ENCODE results near the gene ST8SIA2. TPM values are rescaled to one million over a fixed set of nuclear protein-coding genes. Genes with fewer than 3 reads are reported as not detected.

The ST8SIA2 gene, protein sequence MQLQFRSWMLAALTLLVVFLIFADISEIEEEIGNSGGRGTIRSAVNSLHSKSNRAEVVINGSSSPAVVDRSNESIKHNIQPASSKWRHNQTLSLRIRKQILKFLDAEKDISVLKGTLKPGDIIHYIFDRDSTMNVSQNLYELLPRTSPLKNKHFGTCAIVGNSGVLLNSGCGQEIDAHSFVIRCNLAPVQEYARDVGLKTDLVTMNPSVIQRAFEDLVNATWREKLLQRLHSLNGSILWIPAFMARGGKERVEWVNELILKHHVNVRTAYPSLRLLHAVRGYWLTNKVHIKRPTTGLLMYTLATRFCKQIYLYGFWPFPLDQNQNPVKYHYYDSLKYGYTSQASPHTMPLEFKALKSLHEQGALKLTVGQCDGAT
- 10.8 to 12.1 TPM (median 11.6 TPM) in 3 replicates for total RNA-seq

DNA sequence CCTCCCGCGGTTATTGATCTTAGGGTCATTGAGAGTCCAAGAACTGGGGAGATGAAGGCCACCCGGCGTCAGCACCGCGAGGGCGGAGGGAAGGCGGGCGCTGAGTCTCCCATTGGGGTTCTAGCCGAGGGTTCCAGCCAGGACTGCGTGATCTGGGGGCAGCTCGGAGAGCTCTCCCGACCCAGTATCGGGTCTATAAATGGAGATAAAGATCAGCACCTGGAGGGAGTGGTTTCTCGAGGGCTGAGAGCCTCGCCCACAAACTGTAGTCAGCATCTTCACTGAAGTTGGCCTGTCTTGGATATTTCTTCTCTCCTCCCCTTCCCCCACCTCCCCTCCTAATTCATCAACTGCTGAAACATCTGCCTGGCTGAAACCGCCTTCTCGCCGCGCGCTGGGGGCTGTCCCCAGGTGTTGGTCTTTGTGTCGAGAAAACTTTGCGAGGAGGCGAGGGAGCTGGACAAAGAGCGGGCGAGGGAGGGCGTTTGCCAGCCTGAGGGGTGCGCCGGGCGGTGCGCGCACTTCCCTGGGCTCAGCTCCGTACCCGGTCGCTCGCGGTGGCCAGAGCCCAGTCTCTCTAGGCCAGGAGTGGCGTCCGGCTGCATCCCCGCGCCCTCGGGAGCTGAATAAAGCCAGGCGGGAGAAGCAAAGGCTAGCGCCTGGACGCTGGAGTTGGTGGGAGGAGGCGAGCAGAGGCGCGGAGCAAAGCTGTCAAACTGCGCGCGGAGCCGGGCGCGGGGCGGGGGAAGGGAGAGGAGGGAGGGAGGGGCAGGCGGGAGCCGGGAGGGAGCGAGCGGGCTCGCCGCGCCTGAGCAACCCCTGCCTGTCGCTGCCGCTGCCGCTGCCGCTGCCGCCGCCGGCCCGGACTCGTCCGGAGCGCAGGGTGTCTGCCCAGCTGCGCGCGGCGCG, at the start of gene ST8SIA2:
TSS of gene ST8SIA2 (plus strand) at position 811 of the 909 bp plus-strand sequence. CDS start 184 bp downstream, outside the sequence.
- Mint-ChIP-seq H3K36me3 (peaks cover 3% of the 10 kb centered on the region), H3K4me1 (peaks cover 17% of the 10 kb centered on the region), H3K27me3 (ENCODE audit: low read depth) (peaks cover 95% of the 10 kb centered on the region), H3K9me3 (peaks cover 5% of the 10 kb centered on the region), H3K27ac (no peak within 1 kb of the TSS), H3K4me3 (peak within 1 kb of the TSS; percentile 93)
- peak; percentile 52 to 70 for DNase-seq (ENCODE audit: low spot score in 2 of 2, unreplicated experiment in 2 of 2)
- TF ChIP-seq, protein P1, sequence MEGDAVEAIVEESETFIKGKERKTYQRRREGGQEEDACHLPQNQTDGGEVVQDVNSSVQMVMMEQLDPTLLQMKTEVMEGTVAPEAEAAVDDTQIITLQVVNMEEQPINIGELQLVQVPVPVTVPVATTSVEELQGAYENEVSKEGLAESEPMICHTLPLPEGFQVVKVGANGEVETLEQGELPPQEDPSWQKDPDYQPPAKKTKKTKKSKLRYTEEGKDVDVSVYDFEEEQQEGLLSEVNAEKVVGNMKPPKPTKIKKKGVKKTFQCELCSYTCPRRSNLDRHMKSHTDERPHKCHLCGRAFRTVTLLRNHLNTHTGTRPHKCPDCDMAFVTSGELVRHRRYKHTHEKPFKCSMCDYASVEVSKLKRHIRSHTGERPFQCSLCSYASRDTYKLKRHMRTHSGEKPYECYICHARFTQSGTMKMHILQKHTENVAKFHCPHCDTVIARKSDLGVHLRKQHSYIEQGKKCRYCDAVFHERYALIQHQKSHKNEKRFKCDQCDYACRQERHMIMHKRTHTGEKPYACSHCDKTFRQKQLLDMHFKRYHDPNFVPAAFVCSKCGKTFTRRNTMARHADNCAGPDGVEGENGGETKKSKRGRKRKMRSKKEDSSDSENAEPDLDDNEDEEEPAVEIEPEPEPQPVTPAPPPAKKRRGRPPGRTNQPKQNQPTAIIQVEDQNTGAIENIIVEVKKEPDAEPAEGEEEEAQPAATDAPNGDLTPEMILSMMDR (IDR thresholded peaks at IDR 0.05; ENCODE audit: unreplicated experiment) = no peak

DNA sequence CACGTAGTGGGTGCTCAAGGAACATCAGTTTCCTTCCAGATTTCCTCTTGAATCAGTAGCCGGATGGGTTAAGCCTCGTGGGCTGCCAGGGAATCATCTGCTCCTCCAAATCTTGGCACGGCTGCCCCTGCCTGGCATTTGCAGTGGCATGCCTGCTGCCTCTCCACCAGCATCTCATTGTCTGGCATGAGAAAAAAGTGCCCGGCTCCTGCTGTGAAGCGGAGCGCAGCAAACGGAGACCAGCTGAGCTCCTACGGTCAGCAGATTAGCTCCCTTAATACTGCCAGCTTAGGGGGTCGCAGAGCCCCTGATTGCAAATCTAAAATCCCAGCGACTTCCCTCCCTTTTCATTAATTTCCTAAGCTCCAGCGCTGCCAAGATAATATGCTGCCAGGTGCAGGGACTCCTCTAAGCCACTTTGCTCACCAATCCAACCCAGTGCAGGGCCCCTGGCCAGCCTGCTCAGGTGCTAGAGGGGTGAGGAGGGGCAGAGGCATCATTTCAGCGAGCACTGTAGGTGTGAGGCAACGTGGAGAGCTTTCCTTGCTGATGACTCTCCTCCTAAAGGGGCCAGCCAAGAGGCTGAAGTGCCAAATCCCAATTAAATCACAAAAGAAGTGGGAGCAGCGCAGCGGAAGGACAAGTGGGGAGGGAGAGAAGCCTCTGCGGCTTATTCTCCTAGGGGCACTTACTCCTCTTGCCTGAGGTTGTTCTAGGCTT, 49.6 kb upstream of the ST8SIA2 start:
- H3K27ac Mint-ChIP-seq = no peak overlapping the region
- H3K27me3 Mint-ChIP-seq (ENCODE audit: low read depth) = peaks cover 69% of the 10 kb centered on the region
- TF ChIP-seq, protein P1 (IDR thresholded peaks at IDR 0.05; ENCODE audit: unreplicated experiment) = no peak
- no peaks in the 10 kb centered on the region for H3K36me3 Mint-ChIP-seq
- no peak overlapping the region for H3K4me3 Mint-ChIP-seq
- H3K9me3 Mint-ChIP-seq = peaks cover 1% of the 10 kb centered on the region
- no peak for DNase-seq (ENCODE audit: low spot score in 2 of 2, unreplicated experiment in 2 of 2)
- H3K4me1 Mint-ChIP-seq = no peaks in the 10 kb centered on the region

DNA sequence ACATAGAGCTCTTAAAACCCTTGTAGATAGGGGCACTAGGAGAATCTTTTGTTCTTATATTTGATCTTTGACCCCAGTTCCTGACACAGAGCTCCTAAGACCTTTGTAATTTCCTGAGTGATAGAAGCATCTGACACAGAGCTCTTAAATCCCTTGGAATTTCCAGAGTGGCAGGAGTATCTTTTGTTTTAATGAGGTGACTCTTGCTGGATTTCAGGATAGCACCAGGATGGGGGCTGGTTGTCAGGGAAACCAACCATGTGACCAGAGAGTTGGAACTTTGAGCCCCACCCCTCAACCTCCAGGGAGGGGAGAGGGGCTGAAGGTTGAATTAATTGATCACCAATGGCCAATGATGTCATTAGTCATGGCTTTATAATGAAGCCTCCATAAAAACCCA, 47.6 kb upstream of the ST8SIA2 start:
- Mint-ChIP-seq H3K4me1 (no peaks in the 10 kb centered on the region), H3K27me3 (ENCODE audit: low read depth) (peaks cover 82% of the 10 kb centered on the region), H3K4me3 (no peak overlapping the region), H3K9me3 (peaks cover 6% of the 10 kb centered on the region), H3K36me3 (no peaks in the 10 kb centered on the region), H3K27ac (no peak overlapping the region)
- no peak for DNase-seq (ENCODE audit: low spot score in 2 of 2, unreplicated experiment in 2 of 2)
- TF ChIP-seq, protein P1 (IDR thresholded peaks at IDR 0.05; ENCODE audit: unreplicated experiment) = no peak

DNA sequence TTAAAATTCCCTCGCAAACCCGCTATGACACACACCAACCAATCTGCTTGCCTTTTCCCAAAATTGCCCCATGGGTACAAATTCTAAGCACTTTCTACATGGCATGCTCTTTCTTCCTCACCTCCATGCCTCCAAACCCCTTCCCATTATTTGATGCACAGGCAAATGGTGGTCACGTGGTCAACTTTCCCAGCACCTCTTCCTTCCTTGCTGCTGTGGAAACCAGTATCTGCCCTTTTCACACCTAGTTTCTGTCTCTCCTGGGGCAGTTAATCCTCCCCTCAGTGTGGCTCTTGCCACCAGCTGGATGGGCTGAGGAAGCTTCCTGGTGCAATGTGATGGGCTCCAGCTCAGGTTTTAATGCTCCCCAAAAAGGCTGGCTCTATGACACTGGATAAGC, 38.4 kb upstream of the ST8SIA2 start:
- Mint-ChIP-seq H3K27me3 (ENCODE audit: low read depth) (peaks cover 19% of the 10 kb centered on the region), H3K9me3 (no peaks in the 10 kb centered on the region), H3K4me3 (no peak overlapping the region), H3K36me3 (no peaks in the 10 kb centered on the region), H3K4me1 (peaks cover 6% of the 10 kb centered on the region), H3K27ac (no peak overlapping the region)
- DNase-seq (ENCODE audit: low spot score in 2 of 2, unreplicated experiment in 2 of 2) = no peak
- TF ChIP-seq, protein P1 (IDR thresholded peaks at IDR 0.05; ENCODE audit: unreplicated experiment) = no peak

DNA sequence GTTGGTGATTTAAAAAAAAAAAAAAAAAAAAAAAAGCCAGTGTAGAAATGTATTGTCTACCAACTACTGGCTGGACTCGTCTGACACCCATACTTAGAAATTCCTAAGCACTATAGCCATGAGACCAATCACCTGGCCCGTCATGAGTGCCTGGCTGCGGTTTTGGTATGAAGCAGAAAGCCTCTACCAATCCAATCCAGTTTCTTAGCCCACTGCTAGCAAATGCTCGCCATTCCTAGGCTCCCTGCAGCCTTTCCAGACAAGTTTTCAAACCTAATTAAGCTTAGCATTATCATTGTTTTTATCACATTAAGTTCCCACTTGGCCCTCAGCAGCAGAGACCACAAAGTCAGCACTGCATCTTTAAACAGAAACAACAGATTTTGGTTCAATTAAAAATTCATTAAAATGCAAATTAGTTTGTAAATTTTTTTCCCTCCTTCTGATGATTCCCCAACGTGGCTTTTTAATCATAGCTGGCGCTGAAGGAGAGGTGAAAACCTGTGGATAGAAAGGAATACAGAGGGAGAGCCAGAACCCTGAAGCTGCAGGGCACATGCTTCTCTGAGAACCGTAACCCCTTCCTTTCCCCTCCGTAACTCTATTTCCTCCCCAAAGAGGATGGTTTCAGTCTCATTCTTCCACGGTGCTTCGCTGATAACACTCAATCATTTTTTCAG, 32.2 kb upstream of the ST8SIA2 start:
- H3K4me1 Mint-ChIP-seq = peaks cover 49% of the 10 kb centered on the region
- no peak for DNase-seq (ENCODE audit: low spot score in 2 of 2, unreplicated experiment in 2 of 2)
- H3K27me3 Mint-ChIP-seq (ENCODE audit: low read depth) = no peaks in the 10 kb centered on the region
- H3K4me3 Mint-ChIP-seq = no peak overlapping the region
- no peaks in the 10 kb centered on the region for H3K36me3 Mint-ChIP-seq
- TF ChIP-seq, protein P1 (IDR thresholded peaks at IDR 0.05; ENCODE audit: unreplicated experiment) = no peak
- peak overlapping the region; percentile 73 for H3K27ac Mint-ChIP-seq
- no peaks in the 10 kb centered on the region for H3K9me3 Mint-ChIP-seq
